HG02642 (cell line): ENCODE data around the gene AGTPBP1.

Experiments
- ATAC-seq: cut with Tn5 transposase; IDR thresholded peaks from one replicate; pipeline ENCODE4 v1.9.1; 2021; ENCODE audit warnings: mild to moderate bottlenecking; ENCODE audit not compliant: unreplicated experiment, poor library complexity

Gene AGTPBP1

GRCh38 chr9:85559526-85559925 lies 182.2 kb downstream of the AGTPBP1 start:
- ATAC-seq: no peak

- no peak for ATAC-seq
Measured at GRCh38 chr9:85554349-85554748, 187.4 kb downstream of the AGTPBP1 start.

DNA sequence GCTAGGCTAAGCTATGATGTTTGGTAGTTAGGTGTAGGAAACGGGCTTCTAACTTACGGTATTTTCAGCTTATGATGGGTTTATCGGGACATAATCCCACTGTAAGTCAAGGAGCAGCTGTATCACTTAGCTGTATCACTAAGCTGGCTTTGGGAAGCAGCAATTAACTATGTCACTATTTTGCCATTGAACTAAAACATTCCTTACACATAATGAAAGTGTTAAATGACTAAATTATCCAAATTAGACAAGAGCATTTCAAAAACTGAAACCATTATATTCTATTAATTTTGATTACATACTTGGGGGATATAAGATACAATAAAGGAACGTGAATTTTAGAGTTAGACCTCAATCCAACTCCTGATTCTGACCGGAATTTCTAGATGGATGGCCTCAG lies 188.3 kb downstream of the AGTPBP1 start:
- ATAC-seq: no peak

GRCh38 chr9:85547599-85547998 lies 194.2 kb downstream of the AGTPBP1 start:
- ATAC-seq: no peak

DNA sequence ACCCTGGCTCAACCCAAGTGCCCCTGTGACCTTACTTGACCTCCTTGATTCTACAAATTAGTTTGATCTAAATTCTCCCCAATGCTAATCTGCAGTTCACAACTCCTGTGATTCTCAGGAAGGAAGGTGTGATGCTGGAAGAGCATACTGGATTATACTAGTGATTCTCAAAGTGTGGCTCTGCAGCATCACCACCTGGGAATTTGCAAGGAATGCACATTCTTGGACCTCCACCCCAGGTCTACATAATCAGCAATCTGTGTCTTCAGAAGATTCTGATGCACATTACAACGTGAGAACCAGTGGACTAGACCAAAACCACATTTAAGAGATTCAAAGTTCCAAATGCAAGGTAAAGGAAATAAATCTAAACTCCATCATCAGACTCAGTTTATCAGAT lies 198.6 kb downstream of the AGTPBP1 start:
- ATAC-seq: no peak

DNA sequence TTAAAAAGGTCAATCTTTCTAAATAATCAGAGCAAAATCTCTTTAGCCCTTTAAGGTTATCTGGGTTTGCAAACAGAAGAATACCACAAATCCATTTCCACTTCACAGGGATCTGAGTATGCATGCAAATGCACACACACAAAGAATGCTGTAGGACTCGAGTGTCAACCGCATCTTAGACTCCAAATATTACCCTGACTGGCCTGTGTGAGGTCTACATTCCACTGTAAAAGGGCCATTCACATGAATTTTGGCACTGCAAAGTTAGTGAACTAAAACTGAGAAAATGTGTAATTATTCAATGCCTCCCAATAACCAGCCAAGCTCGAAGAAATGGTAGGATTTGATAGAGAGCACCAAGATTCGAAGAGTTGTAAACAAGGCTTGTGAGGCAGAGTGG lies 199.9 kb downstream of the AGTPBP1 start:
- ATAC-seq: no peak

DNA sequence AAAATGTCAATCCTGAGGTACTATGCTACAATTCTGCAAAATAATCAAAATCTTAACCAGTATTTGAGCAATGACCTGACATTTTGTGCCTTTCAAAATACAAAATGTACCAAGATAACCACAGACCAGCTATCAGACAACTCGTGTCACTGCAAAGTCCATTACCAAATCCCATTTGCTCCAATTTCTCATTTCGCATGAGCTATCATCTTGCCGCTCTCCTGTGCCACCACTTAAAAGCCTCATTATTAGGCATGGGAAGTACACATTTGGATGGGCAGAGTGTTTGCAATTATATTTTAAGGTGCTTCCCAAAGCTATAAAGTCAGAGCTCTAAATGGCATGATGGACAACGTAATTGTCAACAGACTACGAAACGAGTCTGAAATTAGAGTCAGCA lies 205.2 kb downstream of the AGTPBP1 start:
- ATAC-seq: no peak

- no peak for ATAC-seq
Measured at GRCh38 chr9:85536076-85536475, 205.7 kb downstream of the AGTPBP1 start.

DNA sequence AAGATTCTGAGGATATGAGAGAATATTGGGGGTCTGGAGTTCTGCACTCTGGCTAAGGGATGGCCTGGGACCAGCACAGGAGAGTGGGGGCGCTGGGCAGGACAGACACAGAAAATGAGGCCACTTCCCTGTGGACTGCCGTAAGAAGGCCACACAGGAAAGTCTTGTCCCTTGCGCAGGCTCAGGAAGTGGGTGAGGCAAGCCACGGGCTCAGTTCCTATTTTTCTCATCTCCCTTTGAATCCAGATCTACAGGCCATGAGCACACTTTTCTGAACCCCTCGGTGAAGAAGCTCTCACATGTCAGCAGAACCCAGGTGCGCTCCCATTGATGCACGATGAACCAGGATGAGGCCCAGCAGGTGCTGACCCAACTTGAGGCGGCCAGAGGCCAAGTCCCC lies 207.4 kb downstream of the AGTPBP1 start:
- no peak for ATAC-seq

DNA sequence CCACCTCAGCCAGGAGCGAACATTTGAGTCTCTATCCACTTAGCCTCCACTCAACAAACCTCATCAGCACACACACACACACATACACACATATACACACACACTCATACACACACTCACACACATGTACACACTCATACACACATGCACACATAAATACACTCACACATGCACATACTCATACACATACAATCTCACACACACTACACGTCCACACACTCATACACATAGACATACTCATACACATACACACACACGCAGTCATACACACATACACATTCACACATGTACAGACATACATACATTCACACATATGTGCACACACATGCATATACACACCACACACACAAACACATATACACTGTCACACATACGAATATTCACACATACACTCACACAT lies 208.2 kb downstream of the AGTPBP1 start:
- no peak for ATAC-seq

DNA sequence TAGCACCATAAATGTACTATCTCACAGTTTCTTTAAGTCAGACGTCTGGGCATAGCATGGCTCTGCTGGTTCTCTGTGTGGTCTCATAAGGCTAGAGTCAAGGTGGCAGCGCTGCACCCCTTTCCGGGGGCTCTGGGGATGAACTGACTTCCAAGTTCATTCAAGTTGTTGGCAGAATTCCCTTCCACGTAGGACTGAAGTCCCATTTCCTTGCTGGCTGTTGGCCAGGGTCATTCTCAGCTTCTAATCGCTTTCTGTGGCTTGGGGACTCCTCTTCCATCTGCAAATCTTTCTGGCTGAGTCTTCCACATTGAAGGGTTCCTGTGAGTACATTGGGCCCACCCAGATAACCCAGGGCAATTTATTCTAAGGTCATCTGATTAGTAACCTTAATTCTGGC lies 211.0 kb downstream of the AGTPBP1 start:
- ATAC-seq: no peak

GRCh38 chr9:85528607-85529006 lies 213.1 kb downstream of the AGTPBP1 start:
- no peak for ATAC-seq

DNA sequence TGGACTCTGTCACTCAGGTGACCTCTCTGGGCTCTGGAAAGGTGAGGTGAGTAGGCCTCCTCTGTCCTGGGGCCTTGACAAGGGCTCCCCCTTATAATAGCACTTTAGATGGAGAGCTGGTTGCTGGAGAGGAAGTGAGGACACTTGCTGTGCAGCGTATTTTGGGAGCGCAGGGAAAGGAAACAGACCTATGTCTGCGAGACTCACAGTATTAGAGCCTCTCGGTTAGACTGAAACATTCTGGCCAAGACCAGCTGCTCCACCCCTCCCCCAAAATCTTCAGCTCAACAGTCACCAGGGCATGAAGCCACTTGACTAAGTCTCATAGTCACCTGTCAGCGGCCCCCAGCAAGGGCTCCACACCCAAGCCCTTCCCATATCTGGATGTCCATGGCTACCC lies 213.6 kb downstream of the AGTPBP1 start:
- ATAC-seq: no peak

DNA sequence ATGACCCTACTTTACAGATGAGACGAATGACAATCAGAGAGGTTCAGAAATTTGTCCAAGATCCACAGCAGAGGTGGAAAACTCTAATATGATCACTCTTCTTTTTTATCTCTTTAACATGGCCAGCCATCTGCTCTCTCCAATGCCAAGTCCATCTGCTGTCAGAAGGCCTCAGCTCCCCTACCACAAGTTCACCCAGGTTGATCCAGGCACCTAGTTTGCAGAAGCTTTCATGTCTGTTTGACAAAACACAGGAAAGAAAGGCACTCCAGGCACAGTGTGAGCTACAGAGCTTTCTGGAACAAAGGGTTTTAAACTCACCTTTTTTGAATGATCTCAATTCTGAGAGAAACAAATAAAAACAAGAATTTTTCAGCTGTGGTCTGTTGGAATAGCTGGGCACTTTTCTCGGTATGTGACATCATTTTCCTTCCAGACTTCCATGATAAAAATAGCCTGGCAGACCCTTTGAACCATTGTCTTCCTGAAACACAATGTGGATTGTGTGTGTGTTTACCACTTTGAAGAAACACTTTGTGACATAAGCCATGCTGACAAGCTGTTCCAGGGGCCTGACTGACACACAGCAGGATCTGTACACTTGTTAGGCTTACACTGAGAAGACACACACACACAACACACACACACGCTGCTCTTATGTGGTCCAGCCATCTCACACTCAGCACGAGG lies 214.3 kb downstream of the AGTPBP1 start:
- no peak for ATAC-seq

DNA sequence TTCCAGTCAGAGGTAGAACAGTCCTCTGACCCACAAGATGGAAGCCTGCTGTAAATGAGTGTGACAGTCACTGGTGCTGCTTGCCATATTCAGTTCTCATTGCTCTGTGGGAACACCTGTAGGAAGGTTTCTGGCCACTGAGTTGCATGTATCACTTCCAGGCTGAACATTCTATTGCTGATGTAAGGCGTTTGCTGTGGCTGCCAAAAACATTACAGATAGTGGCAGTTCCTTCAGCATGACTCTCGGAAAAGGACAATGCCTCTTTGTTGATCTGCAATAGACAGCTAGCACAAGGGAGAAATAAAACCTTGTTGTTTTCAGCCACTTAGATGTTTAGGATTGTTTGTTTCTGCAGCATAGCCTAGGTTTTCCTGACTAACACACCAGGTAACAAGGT lies 217.2 kb downstream of the AGTPBP1 start:
- ATAC-seq: no peak

- no peak for ATAC-seq
Measured at GRCh38 chr9:85523202-85523601, 218.6 kb downstream of the AGTPBP1 start.

DNA sequence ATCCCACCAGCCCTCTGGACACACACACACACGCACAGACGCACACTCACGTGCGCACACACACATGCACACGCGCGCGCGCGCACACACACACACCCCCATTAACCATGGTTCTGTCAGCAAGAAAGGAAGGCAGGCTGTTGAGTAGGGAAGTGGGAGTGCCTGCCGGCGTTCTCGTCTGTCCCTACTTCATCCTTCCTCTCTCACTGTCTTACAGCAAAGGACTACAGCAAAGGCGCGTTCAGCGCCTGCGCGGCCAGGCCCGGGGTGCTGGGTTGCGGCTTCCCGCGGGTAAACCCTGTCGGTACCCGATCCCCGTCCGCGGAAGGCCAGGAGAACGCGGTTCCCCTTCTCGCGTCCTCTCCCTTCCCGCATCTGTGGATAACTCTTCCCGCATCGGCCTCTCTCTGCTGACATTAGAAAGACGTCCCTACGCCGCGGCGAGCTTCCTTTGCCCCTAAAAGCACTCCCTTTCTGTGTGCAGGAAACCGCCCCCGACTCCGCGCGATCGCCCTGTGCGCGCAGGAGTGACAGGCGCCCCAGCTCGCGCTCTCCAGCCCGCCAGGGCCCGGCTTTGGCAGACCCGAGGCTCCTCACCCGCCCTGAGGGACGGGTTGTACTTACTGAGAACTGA lies 219.2 kb downstream of the AGTPBP1 start:
- ATAC-seq: no peak

- no peak for ATAC-seq
Measured at GRCh38 chr9:85521371-85522197, 220.2 kb downstream of the AGTPBP1 start.

DNA sequence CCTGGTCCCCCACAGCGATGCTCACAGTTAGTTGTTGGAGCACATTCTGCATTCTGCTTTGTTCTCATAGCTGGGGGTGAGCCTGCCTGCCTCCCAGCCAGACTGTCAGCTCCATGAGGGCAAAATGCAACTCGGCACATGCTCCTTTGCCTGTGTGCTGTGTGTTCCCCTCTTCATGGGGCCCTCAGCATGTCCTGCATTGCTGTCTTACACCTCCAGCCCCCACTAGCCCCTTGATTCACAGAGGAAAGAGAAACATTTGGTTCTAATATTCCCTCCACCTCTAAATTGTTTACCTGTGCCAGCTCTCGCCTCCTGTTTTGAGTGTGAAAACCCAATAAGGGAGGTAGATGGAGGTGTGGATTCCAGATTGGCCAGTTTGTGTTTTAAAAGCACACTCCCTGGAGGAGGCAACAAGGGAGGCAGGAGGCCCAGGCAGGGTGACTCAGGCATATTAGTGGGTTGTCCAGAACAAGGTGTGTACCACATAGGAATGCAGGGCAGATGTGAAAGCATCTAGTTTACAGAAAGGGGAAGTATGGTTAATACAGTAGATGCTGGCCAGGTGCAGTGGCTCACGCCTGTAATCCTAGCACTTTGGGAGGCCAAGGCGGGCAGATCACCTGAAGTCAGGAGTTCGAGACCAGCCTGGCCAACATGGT lies 224.6 kb downstream of the AGTPBP1 start:
- ATAC-seq: no peak

DNA sequence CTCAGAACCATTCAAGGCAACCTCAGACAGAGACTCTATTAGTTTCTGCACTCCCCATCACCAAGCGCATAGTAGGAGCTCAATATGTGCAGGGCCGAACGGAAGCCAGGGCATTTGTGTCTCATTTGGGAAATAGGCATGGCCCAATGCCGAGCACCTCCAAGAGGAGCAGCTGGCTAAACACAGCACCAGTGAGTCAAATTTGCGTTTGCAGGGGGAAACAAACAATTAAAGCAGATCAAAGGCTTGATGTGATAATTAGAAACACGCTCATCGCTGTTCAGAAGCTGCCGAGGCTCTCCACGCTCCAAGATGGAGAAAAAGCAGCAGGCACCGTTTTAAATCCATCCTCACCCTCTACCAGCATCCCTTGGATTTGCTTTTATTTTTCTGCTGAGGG lies 225.3 kb downstream of the AGTPBP1 start:
- no peak for ATAC-seq

- no peak for ATAC-seq
Measured at GRCh38 chr9:85515021-85515420, 226.7 kb downstream of the AGTPBP1 start.
